ENCODE measurements around the gene NAA25. TPM values are rescaled to one million over a fixed set of nuclear protein-coding genes. Genes with fewer than 3 reads are reported as not detected.

The NAA25 gene
- total and polyA plus RNA-seq, 9 of the 15 experiments (the other 6 are each of a cell fraction or from before 2014, with no cell fraction given), result 26.6 to 59.6 (median 48.9) TPM

- TF ChIP-seq POLR2H (tag; IDR thresholded peaks at IDR 0.05; ENCODE audit: low read depth) (peak; percentile 30), ZNF184 (CRISPR knock-in tag; IDR thresholded peaks at IDR 0.05) (no peak), ZNF717 (CRISPR knock-in tag; IDR thresholded peaks at IDR 0.05) (0 out of 2 replicates have a peak, but pooled peaks have one; percentile 67), BCOR (IDR thresholded peaks at IDR 0.05) (no peak), C11orf30 (IDR thresholded peaks at IDR 0.05; ENCODE audit: low read depth) (no peak), ZNF764 (CRISPR knock-in tag; IDR thresholded peaks at IDR 0.05; ENCODE audit: low read depth) (peak; percentile 77), POLR3A (IDR thresholded peaks at IDR 0.05; ENCODE audit: borderline replicate concordance, extremely low read depth, insufficient read depth, insufficient read length) (no peak), HDAC1 (IDR thresholded peaks at IDR 0.05) (peak in 1 of 2 experiments; percentile 52; a peak in 1 of 4 replicates), RBM39 (optimal IDR thresholded peaks at IDR 0.05; ENCODE audit: low read depth, low read length) (no peak), SIN3B (IDR thresholded peaks at IDR 0.05; ENCODE audit: low read depth) (no peak), HDGF (IDR thresholded peaks at IDR 0.05) (no peak), ZNF76 (CRISPR knock-in tag; IDR thresholded peaks at IDR 0.05; ENCODE audit: borderline replicate concordance) (0 out of 2 replicates have a peak, but pooled peaks have one; percentile 51), RUNX1 (IDR thresholded peaks at IDR 0.05; ENCODE audit: low read depth) (no peak), MYNN (IDR thresholded peaks at IDR 0.05) (no peak), MYNN (CRISPR knock-in tag; IDR thresholded peaks at IDR 0.05) (no peak), ILK (tag; IDR thresholded peaks at IDR 0.05; ENCODE audit: borderline replicate concordance, low read depth) (no peak), ZNF263 (CRISPR knock-in tag; IDR thresholded peaks at IDR 0.05; ENCODE audit: borderline replicate concordance) (peak; percentile 54; the same call in 1 of the 2 replicates), CEBPZ (IDR thresholded peaks at IDR 0.05; ENCODE audit: borderline replicate concordance, low read depth, low read length) (no peak)
- TF ChIP-seq, protein P1, sequence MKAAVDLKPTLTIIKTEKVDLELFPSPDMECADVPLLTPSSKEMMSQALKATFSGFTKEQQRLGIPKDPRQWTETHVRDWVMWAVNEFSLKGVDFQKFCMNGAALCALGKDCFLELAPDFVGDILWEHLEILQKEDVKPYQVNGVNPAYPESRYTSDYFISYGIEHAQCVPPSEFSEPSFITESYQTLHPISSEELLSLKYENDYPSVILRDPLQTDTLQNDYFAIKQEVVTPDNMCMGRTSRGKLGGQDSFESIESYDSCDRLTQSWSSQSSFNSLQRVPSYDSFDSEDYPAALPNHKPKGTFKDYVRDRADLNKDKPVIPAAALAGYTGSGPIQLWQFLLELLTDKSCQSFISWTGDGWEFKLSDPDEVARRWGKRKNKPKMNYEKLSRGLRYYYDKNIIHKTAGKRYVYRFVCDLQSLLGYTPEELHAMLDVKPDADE (conservative IDR thresholded peaks at IDR 0.05; ENCODE audit: control insufficient read depth, low read depth, low read length), result no peak
- TF ChIP-seq, protein P2, sequence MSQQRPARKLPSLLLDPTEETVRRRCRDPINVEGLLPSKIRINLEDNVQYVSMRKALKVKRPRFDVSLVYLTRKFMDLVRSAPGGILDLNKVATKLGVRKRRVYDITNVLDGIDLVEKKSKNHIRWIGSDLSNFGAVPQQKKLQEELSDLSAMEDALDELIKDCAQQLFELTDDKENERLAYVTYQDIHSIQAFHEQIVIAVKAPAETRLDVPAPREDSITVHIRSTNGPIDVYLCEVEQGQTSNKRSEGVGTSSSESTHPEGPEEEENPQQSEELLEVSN (IDR thresholded peaks at IDR 0.05; ENCODE audit: borderline replicate concordance in 1 of 2, extremely low read depth in 1 of 2, insufficient read depth in 1 of 2, insufficient read length in 1 of 2, low read depth in 1 of 2, low read length in 1 of 2, poor library complexity in 1 of 2, severe bottlenecking in 1 of 2), result peak in 1 of 2 experiments; percentile 60
- TF ChIP-seq, protein P3, sequence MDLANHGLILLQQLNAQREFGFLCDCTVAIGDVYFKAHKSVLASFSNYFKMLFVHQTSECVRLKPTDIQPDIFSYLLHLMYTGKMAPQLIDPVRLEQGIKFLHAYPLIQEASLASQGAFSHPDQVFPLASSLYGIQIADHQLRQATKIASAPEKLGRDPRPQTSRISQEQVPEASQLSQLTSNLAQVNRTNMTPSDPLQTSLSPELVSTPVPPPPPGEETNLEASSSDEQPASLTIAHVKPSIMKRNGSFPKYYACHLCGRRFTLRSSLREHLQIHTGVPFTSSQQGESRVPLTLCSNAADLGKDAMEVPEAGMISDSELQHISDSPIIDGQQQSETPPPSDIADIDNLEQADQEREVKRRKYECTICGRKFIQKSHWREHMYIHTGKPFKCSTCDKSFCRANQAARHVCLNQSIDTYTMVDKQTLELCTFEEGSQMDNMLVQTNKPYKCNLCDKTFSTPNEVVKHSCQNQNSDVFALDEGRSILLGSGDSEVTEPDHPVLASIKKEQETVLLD (IDR thresholded peaks at IDR 0.05), result no peak
These were observed 94.8 kb downstream of the NAA25 start (continued) for GRCh38 chr12:112013601-112014402.
